Mesothelial cell of epicardium (in vitro differentiated cells): ENCODE results near the gene CLDN4. TPM values are rescaled to one million over a fixed set of nuclear protein-coding genes. Genes with fewer than 3 reads are reported as not detected.
"Not testable (repeated sequence)": the region's sequence is repeated elsewhere in the genome, so short reads cannot be mapped to it uniquely, and the experiment has no call there.

Experiments
- DNase-seq, 2 experiments: peaks; one replicate each; pipeline ENCODE4 v3.0.0; 2021; ENCODE audit warnings: low spot score in 2 of 2; ENCODE audit not compliant: unreplicated experiment in 2 of 2
- H3K27ac Mint-ChIP-seq: 2 replicates; pipeline ENCODE4 v1.8.0; 2021; ENCODE audit warnings: mixed read lengths
- H3K27me3 Mint-ChIP-seq: 2 replicates; pipeline ENCODE4 v1.8.0; 2021; ENCODE audit warnings: low read depth, mixed read lengths
- H3K36me3 Mint-ChIP-seq: 2 replicates; pipeline ENCODE4 v1.8.0; 2021; ENCODE audit warnings: mixed read lengths
- H3K4me1 Mint-ChIP-seq: 2 replicates; pipeline ENCODE4 v1.8.0; 2021; ENCODE audit warnings: mixed read lengths
- H3K4me3 Mint-ChIP-seq: 2 replicates; pipeline ENCODE4 v1.8.0; 2021; ENCODE audit warnings: mild to moderate bottlenecking, moderate library complexity, mixed read lengths
- H3K9me3 Mint-ChIP-seq: 2 replicates; pipeline ENCODE4 v1.8.0; 2021; ENCODE audit warnings: mixed read lengths
- total RNA-seq: library from RNA; stranded (reverse); gene quantifications from 3 replicates; pipeline ENCODE4 v1.2.1, GENCODE V29; 2021
- TF ChIP-seq, protein P1 (sequence below): fragments of 200-600 bp; sonication (generic); IDR thresholded peaks from one replicate; pipeline ENCODE4 v1.5.0; 2021; ENCODE audit warnings: antibody characterized with exemption; ENCODE audit not compliant: unreplicated experiment

CLDN4 gene
- total RNA-seq, 1 donor from 2014 or later, result 165 TPM

DNA sequence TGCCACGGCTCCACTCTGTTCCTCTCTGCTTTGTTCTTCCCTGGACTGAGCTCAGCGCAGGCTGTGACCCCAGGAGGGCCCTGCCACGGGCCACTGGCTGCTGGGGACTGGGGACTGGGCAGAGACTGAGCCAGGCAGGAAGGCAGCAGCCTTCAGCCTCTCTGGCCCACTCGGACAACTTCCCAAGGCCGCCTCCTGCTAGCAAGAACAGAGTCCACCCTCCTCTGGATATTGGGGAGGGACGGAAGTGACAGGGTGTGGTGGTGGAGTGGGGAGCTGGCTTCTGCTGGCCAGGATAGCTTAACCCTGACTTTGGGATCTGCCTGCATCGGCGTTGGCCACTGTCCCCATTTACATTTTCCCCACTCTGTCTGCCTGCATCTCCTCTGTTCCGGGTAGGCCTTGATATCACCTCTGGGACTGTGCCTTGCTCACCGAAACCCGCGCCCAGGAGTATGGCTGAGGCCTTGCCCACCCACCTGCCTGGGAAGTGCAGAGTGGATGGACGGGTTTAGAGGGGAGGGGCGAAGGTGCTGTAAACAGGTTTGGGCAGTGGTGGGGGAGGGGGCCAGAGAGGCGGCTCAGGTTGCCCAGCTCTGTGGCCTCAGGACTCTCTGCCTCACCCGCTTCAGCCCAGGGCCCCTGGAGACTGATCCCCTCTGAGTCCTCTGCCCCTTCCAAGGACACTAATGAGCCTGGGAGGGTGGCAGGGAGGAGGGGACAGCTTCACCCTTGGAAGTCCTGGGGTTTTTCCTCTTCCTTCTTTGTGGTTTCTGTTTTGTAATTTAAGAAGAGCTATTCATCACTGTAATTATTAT is 1.2 kb downstream of the CLDN4 start:
- Mint-ChIP-seq H3K27me3 (peaks cover 2% of the 10 kb centered on the region), H3K27ac (peak overlapping the region; percentile 99), H3K9me3 (no peaks in the 10 kb centered on the region), H3K4me1 (peaks cover 61% of the 10 kb centered on the region), H3K4me3 (peak overlapping the region; percentile 79), H3K36me3 (no peaks in the 10 kb centered on the region)
- DNase-seq, result peak; percentile 64 to 79
- TF ChIP-seq, protein P1, sequence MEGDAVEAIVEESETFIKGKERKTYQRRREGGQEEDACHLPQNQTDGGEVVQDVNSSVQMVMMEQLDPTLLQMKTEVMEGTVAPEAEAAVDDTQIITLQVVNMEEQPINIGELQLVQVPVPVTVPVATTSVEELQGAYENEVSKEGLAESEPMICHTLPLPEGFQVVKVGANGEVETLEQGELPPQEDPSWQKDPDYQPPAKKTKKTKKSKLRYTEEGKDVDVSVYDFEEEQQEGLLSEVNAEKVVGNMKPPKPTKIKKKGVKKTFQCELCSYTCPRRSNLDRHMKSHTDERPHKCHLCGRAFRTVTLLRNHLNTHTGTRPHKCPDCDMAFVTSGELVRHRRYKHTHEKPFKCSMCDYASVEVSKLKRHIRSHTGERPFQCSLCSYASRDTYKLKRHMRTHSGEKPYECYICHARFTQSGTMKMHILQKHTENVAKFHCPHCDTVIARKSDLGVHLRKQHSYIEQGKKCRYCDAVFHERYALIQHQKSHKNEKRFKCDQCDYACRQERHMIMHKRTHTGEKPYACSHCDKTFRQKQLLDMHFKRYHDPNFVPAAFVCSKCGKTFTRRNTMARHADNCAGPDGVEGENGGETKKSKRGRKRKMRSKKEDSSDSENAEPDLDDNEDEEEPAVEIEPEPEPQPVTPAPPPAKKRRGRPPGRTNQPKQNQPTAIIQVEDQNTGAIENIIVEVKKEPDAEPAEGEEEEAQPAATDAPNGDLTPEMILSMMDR, result no peak

DNA sequence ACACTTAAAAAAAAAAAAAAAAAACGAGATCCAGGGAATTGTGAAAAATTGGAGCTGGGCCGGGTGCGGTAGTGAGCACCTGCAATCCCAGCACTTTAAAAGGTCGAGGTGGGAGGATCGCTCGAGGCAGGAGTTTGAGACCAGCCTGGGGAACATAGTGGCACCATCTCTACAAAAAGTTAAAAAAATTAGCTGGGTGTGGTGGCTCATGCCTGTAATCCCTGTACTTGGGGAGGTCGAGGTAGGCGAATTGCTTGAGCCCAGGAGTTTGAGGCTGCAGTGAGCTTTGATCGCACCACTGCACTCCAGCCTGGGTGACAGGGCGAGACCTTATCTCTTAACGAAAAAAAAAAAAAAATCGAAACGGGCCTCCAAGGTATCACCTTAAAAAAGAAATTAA is 2.0 kb downstream of the CLDN4 start:
- H3K4me1 Mint-ChIP-seq, result peaks cover 53% of the 10 kb centered on the region
- TF ChIP-seq, protein P1, result no peak
- peak overlapping the region; percentile 79 for H3K4me3 Mint-ChIP-seq
- H3K36me3 Mint-ChIP-seq, result no peaks in the 10 kb centered on the region
- peak overlapping the region; percentile 99 for H3K27ac Mint-ChIP-seq
- peaks cover 2% of the 10 kb centered on the region for H3K27me3 Mint-ChIP-seq
- no peaks in the 10 kb centered on the region for H3K9me3 Mint-ChIP-seq
- DNase-seq, result no peak

DNA sequence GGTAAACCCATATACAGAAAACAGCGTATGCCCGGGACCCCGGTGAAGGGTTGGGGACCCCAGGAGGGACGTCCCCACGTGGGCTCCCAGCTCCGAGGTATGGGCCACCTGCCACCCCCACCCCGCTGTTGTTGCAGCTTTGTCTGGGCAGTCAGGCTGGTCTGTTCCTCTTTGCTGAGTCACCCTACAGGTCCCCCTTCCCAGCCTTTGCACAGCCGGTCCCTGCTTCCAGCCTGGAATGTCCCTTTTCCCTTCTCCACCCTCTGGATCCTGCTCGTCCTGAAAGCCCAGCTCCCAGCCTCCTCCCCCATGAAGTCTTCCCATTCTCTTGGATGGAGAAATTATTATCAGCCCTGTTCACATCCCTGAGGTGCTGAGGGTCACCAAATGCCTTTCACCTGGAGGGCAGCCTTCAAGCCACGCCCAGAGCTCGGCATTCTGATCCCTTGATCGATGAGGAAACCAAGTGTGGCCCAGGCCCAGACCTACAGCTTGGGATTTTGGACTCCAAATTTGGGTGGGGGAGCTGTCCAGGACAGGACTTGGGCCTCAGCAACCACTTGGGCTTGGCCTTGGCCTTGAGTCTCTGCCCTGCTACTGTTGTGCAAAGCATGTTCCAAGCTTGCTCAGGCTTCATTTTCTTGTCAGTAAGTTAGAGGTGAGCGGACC is 2.6 kb downstream of the CLDN4 start:
- H3K9me3 Mint-ChIP-seq, result no peaks in the 10 kb centered on the region

DNA sequence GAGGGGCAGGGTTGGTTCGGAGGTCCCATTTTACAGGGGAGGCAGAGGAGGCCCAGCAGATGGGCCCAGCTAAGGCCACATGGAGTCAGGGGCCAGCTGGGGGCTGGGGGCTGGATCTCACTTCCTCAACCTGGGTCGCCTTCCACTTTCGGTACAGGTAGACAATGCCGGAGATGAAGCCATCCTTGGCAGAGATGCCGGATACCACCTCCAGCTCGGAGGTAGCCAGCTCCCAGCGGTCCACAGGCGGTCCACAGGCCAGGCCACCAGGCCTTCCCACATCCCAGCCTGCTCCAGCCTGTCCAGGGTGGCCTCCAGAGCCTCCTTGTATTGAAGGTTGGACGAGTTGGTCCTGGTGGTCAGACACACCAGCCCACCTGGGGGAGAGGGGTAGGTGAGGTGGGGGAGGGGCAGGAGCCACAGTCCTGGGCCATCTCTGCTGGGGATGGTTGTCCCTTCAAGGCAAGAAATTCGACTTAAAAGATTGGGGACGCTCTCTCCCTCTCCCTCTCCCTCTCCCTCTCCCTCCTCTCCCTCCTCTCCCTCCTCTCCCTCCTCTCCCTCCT is 3.9 kb downstream of the CLDN4 start:
- no peaks in the 10 kb centered on the region for H3K9me3 Mint-ChIP-seq
- no peak for DNase-seq
- TF ChIP-seq, protein P1, result no peak
- H3K27ac Mint-ChIP-seq, result no peak overlapping the region
- no peaks in the 10 kb centered on the region for H3K36me3 Mint-ChIP-seq
- H3K27me3 Mint-ChIP-seq, result peaks cover 2% of the 10 kb centered on the region
- no peak overlapping the region for H3K4me3 Mint-ChIP-seq
- peaks cover 38% of the 10 kb centered on the region for H3K4me1 Mint-ChIP-seq

More for the DNA sequence above, 2.6 kb downstream of the CLDN4 start:
- no peaks in the 10 kb centered on the region for H3K36me3 Mint-ChIP-seq
- H3K4me3 Mint-ChIP-seq, result peak overlapping the region; percentile 79
- TF ChIP-seq, protein P1, result no peak
- peaks cover 2% of the 10 kb centered on the region for H3K27me3 Mint-ChIP-seq
- DNase-seq, result no peak
- peaks cover 51% of the 10 kb centered on the region for H3K4me1 Mint-ChIP-seq
- peak overlapping the region; percentile 91 for H3K27ac Mint-ChIP-seq

DNA sequence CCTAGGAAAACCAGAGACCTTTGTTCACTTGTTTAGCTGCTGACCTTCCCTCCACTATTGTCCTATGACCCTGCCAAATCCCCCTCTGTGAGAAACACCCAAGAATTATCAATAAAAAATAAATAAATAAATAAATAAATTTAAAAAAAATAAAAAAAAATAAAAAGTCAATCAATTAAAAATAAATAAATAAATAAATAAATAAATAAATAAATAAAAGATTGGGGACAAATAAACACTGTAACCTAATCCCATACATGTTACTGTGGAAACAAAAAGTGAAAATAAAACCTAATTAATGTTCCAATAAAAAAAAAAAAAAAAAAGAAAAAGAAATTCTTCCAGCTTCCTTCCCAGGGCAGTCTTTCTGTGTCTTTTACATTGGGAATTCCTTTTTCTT is 6.4 kb downstream of the CLDN4 start:
- DNase-seq, H3K9me3 Mint-ChIP-seq, H3K4me3 Mint-ChIP-seq, H3K27ac Mint-ChIP-seq, H3K27me3 Mint-ChIP-seq, H3K36me3 Mint-ChIP-seq: not testable (repeated sequence)
- H3K4me1 Mint-ChIP-seq, result peaks cover 18% of the 10 kb centered on the region

DNA sequence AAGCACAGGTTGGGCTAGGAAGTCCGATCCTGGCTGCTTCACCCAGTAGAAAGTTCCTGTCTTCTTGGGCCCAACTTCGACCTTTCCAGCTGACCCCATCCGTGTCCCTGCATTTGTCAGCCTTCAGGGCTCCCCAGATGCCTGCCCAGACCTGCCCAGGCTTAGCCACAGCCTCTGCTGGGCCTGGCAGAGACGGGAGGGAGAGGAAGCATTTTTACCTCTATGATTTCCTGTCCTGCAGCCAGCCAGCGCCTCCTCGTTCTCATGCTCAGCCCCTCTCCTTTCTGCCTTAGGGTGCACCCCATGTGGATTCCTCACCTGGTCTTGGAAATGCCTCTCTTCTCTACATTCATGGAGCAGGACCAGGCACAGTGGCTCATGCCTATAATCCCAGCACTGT is 7.8 kb downstream of the CLDN4 start:
- no peaks in the 10 kb centered on the region for H3K9me3 Mint-ChIP-seq
- no peak overlapping the region for H3K27ac Mint-ChIP-seq
- H3K36me3 Mint-ChIP-seq, result no peaks in the 10 kb centered on the region
- no peak overlapping the region for H3K4me3 Mint-ChIP-seq
- no peak for DNase-seq
- TF ChIP-seq, protein P1, result no peak
- peaks cover 11% of the 10 kb centered on the region for H3K4me1 Mint-ChIP-seq
- no peaks in the 10 kb centered on the region for H3K27me3 Mint-ChIP-seq
